ENCODE measurements around the gene RAB31. TPM values are rescaled to one million over a fixed set of nuclear protein-coding genes. Genes with fewer than 3 reads are reported as not detected.

The RAB31 gene, protein sequence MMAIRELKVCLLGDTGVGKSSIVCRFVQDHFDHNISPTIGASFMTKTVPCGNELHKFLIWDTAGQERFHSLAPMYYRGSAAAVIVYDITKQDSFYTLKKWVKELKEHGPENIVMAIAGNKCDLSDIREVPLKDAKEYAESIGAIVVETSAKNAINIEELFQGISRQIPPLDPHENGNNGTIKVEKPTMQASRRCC
- polyA plus RNA-seq (2013, experiment 1 of 2) = 128 TPM
- polyA plus RNA-seq (2013, experiment 2 of 2) = 128 TPM

DNA sequence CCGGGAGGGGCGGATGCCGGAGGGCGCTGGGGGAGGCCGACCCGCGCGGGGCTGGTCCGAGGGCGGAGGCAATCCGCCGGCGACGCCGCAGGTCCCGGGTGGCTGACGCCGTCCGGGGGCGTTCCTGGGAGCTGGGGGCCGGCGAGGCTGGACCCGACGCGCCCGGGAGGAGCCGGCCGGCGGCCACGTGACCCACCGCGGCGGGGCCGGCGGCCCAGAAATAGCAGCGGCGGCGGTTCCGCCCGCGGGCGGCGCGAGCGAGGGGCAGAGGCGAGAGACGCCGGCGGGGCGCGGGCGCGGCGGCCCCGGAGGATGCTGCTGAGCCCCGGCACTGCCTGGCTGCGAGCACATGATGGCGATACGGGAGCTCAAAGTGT lies at the start of gene RAB31:
TSS of gene RAB31 (plus strand) at position 245 of the 377 bp plus-strand sequence. CDS start at position 350, 105 bp downstream.
- Histone ChIP-seq H2BK15ac (ENCODE audit: low read depth, poor library complexity, severe bottlenecking) (peak within 1 kb of the TSS; percentile 98), H2BK12ac (ENCODE audit: low read length in 2 of 2) (peak within 1 kb of the TSS; percentile 11 to 73), H3K9me3 (ENCODE audit: control insufficient read depth, low read length) (no peaks in the 10 kb centered on the region), H2AFZ (ENCODE audit: low read depth, low read length) (peak within 1 kb of the TSS; percentile 83), H3K4me2 (ENCODE audit: low read length, poor library complexity, severe bottlenecking) (peak within 1 kb of the TSS; percentile 86), H3K14ac (ENCODE audit: low read length in 2 of 2) (peak within 1 kb of the TSS; percentile 76 to 97), H2AK5ac (ENCODE audit: low read length, severe bottlenecking) (no peak within 1 kb of the TSS), H3K4me3 (ENCODE audit: insufficient read depth in 1 of 2, low read depth in 1 of 2, low read length in 2 of 2) (peak within 1 kb of the TSS; percentile 75 to 88), H4K91ac (ENCODE audit: low read length) (peak within 1 kb of the TSS; percentile 97), H3K4me1 (ENCODE audit: control insufficient read depth, insufficient read depth, low read depth, low read length) (peaks cover 14% of the 10 kb centered on the region), H2BK5ac (ENCODE audit: low read depth, low read length, poor library complexity, severe bottlenecking) (peak within 1 kb of the TSS; percentile 34), H3K36me3 (ENCODE audit: control insufficient read depth in 1 of 2, insufficient read depth in 2 of 2, low read depth in 1 of 2, low read length in 2 of 2) (no peaks in the 10 kb centered on the region), H3K27me3 (ENCODE audit: control insufficient read depth in 1 of 2, insufficient read depth in 1 of 2, low read length in 2 of 2) (no peaks in the 10 kb centered on the region), H3K4ac (ENCODE audit: low read depth in 1 of 2, low read length in 2 of 2) (peak within 1 kb of the TSS in 1 of 2 experiments; percentile 81), H3K27ac (ENCODE audit: low read length, poor library complexity, severe bottlenecking) (peak within 1 kb of the TSS; percentile 69), H3K18ac (ENCODE audit: low read depth in 1 of 2, low read length in 2 of 2) (peak within 1 kb of the TSS; percentile 94 to 96), H2BK120ac (ENCODE audit: low read depth, low read length) (peak within 1 kb of the TSS; percentile 85), H3K79me1 (replicated peaks; ENCODE audit: low read length, poor library complexity, severe bottlenecking) (peaks cover 4% of the 10 kb centered on the region), H3K9ac (ENCODE audit: low read length) (peak within 1 kb of the TSS; percentile 97), H3K23ac (ENCODE audit: low read length in 2 of 2) (peak within 1 kb of the TSS; percentile 16 to 70), H4K8ac (ENCODE audit: low read length) (peak within 1 kb of the TSS; percentile 98)
- 1% methylated on average over 22 of the region's 59 CpGs for WGBS
- peak; percentile 85 for DNase-seq

DNA sequence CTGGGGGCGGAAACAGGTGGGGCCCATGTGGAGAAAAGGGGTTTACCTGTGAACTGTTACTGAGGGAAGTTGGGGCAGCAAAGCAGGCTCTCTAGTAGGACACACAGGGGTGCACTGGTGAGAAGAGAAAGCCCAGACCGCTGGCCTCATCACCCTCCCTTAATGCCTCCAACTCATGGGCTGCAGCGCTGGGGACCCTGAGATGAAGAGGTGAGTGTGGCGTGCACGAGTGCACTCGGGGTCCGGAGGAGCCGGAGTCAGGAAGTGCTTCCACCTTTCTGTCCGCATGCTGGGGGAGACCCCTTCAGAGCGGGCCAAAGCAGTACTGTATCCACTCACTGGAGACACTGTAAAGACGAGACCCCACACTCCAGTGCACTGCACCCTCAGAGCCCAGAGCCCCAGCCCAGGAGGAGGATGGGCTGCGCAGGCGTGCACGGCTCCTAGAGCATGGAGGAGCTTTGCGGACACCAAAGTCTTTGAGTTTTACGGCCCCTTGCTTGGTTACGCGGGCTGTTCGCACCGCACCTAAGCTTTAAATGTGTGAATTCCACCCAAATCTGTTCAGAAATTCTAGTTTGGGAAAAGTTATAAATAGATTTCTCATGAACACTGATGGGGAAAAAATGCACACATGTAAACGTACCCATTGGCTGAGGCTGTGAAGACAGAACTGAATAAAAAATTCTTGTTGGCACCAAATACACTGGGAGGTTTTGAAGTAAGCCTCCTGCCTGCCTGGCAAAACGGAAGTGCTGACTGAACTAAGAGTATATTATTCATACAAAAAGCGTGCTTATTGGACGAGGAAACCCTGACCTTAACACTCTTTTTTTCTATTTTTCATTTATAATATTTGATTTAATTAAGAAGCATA lies 48.4 kb upstream of the RAB31 start:
- Histone ChIP-seq H3K4me2 (ENCODE audit: low read length, poor library complexity, severe bottlenecking) (no peak overlapping the region), H4K91ac (ENCODE audit: low read length) (no peak overlapping the region), H3K4ac (ENCODE audit: low read depth in 1 of 2, low read length in 2 of 2) (no peak overlapping the region), H2BK12ac (ENCODE audit: low read length in 2 of 2) (no peak overlapping the region), H3K27ac (ENCODE audit: low read length, poor library complexity, severe bottlenecking) (no peak overlapping the region), H3K4me3 (ENCODE audit: insufficient read depth in 1 of 2, low read depth in 1 of 2, low read length in 2 of 2) (no peak overlapping the region), H3K9ac (ENCODE audit: low read length) (no peak overlapping the region), H2BK120ac (ENCODE audit: low read depth, low read length) (no peak overlapping the region), H4K8ac (ENCODE audit: low read length) (no peak overlapping the region), H3K23ac (ENCODE audit: low read length in 2 of 2) (no peak overlapping the region), H3K9me3 (ENCODE audit: control insufficient read depth, low read length) (no peaks in the 10 kb centered on the region), H3K36me3 (ENCODE audit: control insufficient read depth in 1 of 2, insufficient read depth in 2 of 2, low read depth in 1 of 2, low read length in 2 of 2) (no peaks in the 10 kb centered on the region), H3K79me1 (replicated peaks; ENCODE audit: low read length, poor library complexity, severe bottlenecking) (no peaks in the 10 kb centered on the region), H3K18ac (ENCODE audit: low read depth in 1 of 2, low read length in 2 of 2) (no peak overlapping the region), H3K4me1 (ENCODE audit: control insufficient read depth, insufficient read depth, low read depth, low read length) (peaks cover 5% of the 10 kb centered on the region), H3K27me3 (ENCODE audit: control insufficient read depth in 1 of 2, insufficient read depth in 1 of 2, low read length in 2 of 2) (no peaks in the 10 kb centered on the region), H2BK5ac (ENCODE audit: low read depth, low read length, poor library complexity, severe bottlenecking) (no peak overlapping the region), H2AK5ac (ENCODE audit: low read length, severe bottlenecking) (no peak overlapping the region), H3K14ac (ENCODE audit: low read length in 2 of 2) (no peak overlapping the region), H2BK15ac (ENCODE audit: low read depth, poor library complexity, severe bottlenecking) (peak overlapping the region; percentile 88), H2AFZ (ENCODE audit: low read depth, low read length) (no peak overlapping the region)
- no peak for DNase-seq
- WGBS = 96% methylated on average over 21 of the region's 24 CpGs

DNA sequence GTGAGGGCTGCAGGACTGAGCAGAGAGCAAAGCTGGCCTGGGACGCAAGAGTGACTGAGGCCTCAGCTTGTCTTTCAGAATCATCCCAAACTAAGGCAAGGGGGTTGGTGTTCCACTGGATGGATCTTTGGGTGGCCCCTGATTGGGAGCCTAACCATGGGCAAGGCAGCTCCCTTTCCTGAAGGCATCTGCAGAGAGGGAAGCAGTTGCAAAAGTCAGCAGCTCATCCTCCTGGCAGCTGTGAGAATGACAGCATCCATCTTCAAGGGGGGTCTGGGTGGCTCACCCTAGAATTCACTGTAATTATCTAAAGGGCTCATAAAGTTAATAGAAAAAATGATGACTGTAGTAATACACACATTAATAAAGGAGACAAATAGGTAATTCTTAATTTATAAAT lies 46.5 kb upstream of the RAB31 start:
- no peak overlapping the region for H3K4me3 ChIP-seq (ENCODE audit: insufficient read depth in 1 of 2, low read depth in 1 of 2, low read length in 2 of 2)
- peak overlapping the region in 1 of 2 experiments; percentile 28 for H3K18ac ChIP-seq (ENCODE audit: low read depth in 1 of 2, low read length in 2 of 2)
- H3K79me1 ChIP-seq (replicated peaks; ENCODE audit: low read length, poor library complexity, severe bottlenecking) = no peaks in the 10 kb centered on the region
- no peak overlapping the region for H3K14ac ChIP-seq (ENCODE audit: low read length in 2 of 2)
- H2AFZ ChIP-seq (ENCODE audit: low read depth, low read length) = no peak overlapping the region
- H3K23ac ChIP-seq (ENCODE audit: low read length in 2 of 2) = no peak overlapping the region
- no peak overlapping the region for H4K91ac ChIP-seq (ENCODE audit: low read length)
- H2BK120ac ChIP-seq (ENCODE audit: low read depth, low read length) = no peak overlapping the region
- no peak overlapping the region for H3K4ac ChIP-seq (ENCODE audit: low read depth in 1 of 2, low read length in 2 of 2)
- H3K9me3 ChIP-seq (ENCODE audit: control insufficient read depth, low read length) = no peaks in the 10 kb centered on the region
- peak; percentile 35 for DNase-seq
- 100% methylated on average over 1 of the region's 1 CpG for WGBS
- H3K4me1 ChIP-seq (ENCODE audit: control insufficient read depth, insufficient read depth, low read depth, low read length) = peaks cover 10% of the 10 kb centered on the region
- H3K4me2 ChIP-seq (ENCODE audit: low read length, poor library complexity, severe bottlenecking) = no peak overlapping the region
- no peak overlapping the region for H3K9ac ChIP-seq (ENCODE audit: low read length)
- no peaks in the 10 kb centered on the region for H3K27me3 ChIP-seq (ENCODE audit: control insufficient read depth in 1 of 2, insufficient read depth in 1 of 2, low read length in 2 of 2)
- H2BK12ac ChIP-seq (ENCODE audit: low read length in 2 of 2) = peak overlapping the region; percentile 10 to 23
- H2AK5ac ChIP-seq (ENCODE audit: low read length, severe bottlenecking) = no peak overlapping the region
- no peak overlapping the region for H2BK5ac ChIP-seq (ENCODE audit: low read depth, low read length, poor library complexity, severe bottlenecking)
- peak overlapping the region; percentile 74 for H2BK15ac ChIP-seq (ENCODE audit: low read depth, poor library complexity, severe bottlenecking)
- no peaks in the 10 kb centered on the region for H3K36me3 ChIP-seq (ENCODE audit: control insufficient read depth in 1 of 2, insufficient read depth in 2 of 2, low read depth in 1 of 2, low read length in 2 of 2)
- no peak overlapping the region for H3K27ac ChIP-seq (ENCODE audit: low read length, poor library complexity, severe bottlenecking)
- no peak overlapping the region for H4K8ac ChIP-seq (ENCODE audit: low read length)

DNA sequence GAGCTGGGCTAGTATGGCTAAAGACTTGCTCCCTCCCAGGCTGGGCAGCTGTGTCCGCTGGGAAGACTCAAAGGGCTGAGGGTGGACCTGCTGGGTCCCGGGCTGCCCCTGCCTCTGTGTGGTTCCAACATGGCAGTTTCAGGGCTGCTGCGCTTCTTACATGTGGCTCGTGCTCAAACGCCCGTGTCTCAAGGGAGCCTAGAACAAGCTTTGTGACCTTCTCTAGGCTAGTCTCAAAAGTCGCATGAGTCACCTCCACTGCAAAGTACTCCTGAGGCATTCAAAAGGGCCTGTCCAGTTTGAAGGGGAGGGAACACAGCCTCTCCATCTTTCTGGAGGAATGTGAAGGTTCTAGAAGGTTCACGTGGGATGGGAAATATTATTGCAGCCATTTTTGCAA lies 44.7 kb upstream of the RAB31 start:
- H3K23ac ChIP-seq (ENCODE audit: low read length in 2 of 2) = no peak overlapping the region
- H2AK5ac ChIP-seq (ENCODE audit: low read length, severe bottlenecking) = no peak overlapping the region
- no peak overlapping the region for H3K27ac ChIP-seq (ENCODE audit: low read length, poor library complexity, severe bottlenecking)
- no peak overlapping the region for H3K9ac ChIP-seq (ENCODE audit: low read length)
- no peaks in the 10 kb centered on the region for H3K79me1 ChIP-seq (replicated peaks; ENCODE audit: low read length, poor library complexity, severe bottlenecking)
- H2BK5ac ChIP-seq (ENCODE audit: low read depth, low read length, poor library complexity, severe bottlenecking) = no peak overlapping the region
- H3K9me3 ChIP-seq (ENCODE audit: control insufficient read depth, low read length) = no peaks in the 10 kb centered on the region
- 88% methylated on average over 7 of the region's 8 CpGs for WGBS
- no peaks in the 10 kb centered on the region for H3K36me3 ChIP-seq (ENCODE audit: control insufficient read depth in 1 of 2, insufficient read depth in 2 of 2, low read depth in 1 of 2, low read length in 2 of 2)
- H2AFZ ChIP-seq (ENCODE audit: low read depth, low read length) = no peak overlapping the region
- H2BK15ac ChIP-seq (ENCODE audit: low read depth, poor library complexity, severe bottlenecking) = no peak overlapping the region
- no peaks in the 10 kb centered on the region for H3K27me3 ChIP-seq (ENCODE audit: control insufficient read depth in 1 of 2, insufficient read depth in 1 of 2, low read length in 2 of 2)
- no peak overlapping the region for H3K4me3 ChIP-seq (ENCODE audit: insufficient read depth in 1 of 2, low read depth in 1 of 2, low read length in 2 of 2)
- no peak overlapping the region for H3K14ac ChIP-seq (ENCODE audit: low read length in 2 of 2)
- H3K4ac ChIP-seq (ENCODE audit: low read depth in 1 of 2, low read length in 2 of 2) = no peak overlapping the region
- no peak overlapping the region for H4K8ac ChIP-seq (ENCODE audit: low read length)
- H2BK12ac ChIP-seq (ENCODE audit: low read length in 2 of 2) = no peak overlapping the region
- no peak overlapping the region for H3K4me2 ChIP-seq (ENCODE audit: low read length, poor library complexity, severe bottlenecking)
- H2BK120ac ChIP-seq (ENCODE audit: low read depth, low read length) = no peak overlapping the region
- no peak overlapping the region for H4K91ac ChIP-seq (ENCODE audit: low read length)
- peaks cover 10% of the 10 kb centered on the region for H3K4me1 ChIP-seq (ENCODE audit: control insufficient read depth, insufficient read depth, low read depth, low read length)
- DNase-seq = no peak
- no peak overlapping the region for H3K18ac ChIP-seq (ENCODE audit: low read depth in 1 of 2, low read length in 2 of 2)

Data from mesenchymal stem cell (in vitro differentiated cells and primary cell).